Measurements from ENCODE around the gene RPS27L.

DNA sequence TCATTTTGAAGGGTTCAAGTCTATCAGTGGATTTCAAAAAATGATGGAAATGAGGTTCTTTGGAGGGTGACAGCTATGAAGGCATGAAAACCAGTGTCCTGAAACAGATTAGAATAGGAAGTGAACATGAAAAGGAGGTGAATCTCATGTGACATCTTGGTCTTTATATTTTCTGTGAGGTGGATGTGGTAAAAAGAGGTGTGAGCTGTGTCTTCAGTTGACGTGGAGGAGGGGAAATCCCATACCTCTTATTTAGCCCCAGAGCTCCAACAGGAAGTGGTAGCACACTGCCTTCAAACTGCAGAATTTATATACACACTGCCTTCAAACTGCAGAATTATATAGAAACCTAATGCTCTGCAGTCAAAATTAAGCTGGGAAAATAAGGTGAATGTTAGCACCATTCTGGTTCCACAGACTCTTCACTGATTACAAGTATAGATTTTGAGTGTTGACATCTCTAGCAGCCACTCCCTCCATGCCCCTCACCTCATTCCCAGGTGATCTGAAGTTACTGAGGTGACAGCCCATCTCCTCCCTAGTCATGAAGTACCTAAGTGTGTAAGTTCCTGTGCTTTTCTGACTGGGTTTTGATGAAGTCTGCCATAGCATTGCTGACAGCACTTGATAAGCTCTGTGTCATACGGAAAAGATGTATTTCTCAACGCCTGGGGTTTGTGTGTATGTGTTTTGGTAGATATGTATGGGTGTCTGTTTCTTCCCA, 34.8 kb upstream of the RPS27L start:
- TF ChIP-seq, protein P1, sequence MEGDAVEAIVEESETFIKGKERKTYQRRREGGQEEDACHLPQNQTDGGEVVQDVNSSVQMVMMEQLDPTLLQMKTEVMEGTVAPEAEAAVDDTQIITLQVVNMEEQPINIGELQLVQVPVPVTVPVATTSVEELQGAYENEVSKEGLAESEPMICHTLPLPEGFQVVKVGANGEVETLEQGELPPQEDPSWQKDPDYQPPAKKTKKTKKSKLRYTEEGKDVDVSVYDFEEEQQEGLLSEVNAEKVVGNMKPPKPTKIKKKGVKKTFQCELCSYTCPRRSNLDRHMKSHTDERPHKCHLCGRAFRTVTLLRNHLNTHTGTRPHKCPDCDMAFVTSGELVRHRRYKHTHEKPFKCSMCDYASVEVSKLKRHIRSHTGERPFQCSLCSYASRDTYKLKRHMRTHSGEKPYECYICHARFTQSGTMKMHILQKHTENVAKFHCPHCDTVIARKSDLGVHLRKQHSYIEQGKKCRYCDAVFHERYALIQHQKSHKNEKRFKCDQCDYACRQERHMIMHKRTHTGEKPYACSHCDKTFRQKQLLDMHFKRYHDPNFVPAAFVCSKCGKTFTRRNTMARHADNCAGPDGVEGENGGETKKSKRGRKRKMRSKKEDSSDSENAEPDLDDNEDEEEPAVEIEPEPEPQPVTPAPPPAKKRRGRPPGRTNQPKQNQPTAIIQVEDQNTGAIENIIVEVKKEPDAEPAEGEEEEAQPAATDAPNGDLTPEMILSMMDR (conservative IDR thresholded peaks at IDR 0.05; ENCODE audit: low read depth, low read length), result no peak
- TF ChIP-seq EZH2 (IDR thresholded peaks at IDR 0.05; ENCODE audit: borderline replicate concordance, low read depth, low read length, poor library complexity, severe bottlenecking), result no peak
